ENCODE measurements around the gene OR5M3. TPM values are rescaled to one million over a fixed set of nuclear protein-coding genes. Genes with fewer than 3 reads are reported as not detected.

Gene OR5M3
- total RNA-seq, 4 donors from 2014 or later: not detected

GRCh38 chr11:56453521-56453920 is 19.6 kb downstream of the OR5M3 start:
- intact Hi-C loops (cut with DNase I): no loop called here
- DNase-seq (ENCODE audit: extremely low spot score): no peak
- H3K27me3 ChIP-seq: no peaks in the 10 kb centered on the region
- no peaks in the 10 kb centered on the region for H3K4me1 ChIP-seq
- 65% methylated on average over 4 of the region's 4 CpGs for WGBS
- TF ChIP-seq EP300 (IDR thresholded peaks at IDR 0.05) (no peak), CTCF (IDR thresholded peaks at IDR 0.05) (no peak), POLR2AphosphoS5 (IDR thresholded peaks at IDR 0.05) (no peak), POLR2A (IDR thresholded peaks at IDR 0.05; ENCODE audit: low read depth) (no peak)
- no peaks in the 10 kb centered on the region for H3K9me3 ChIP-seq
- no peaks in the 10 kb centered on the region for H3K36me3 ChIP-seq
- no peak overlapping the region for H3K27ac ChIP-seq (replicated peaks in 1 of 4)
- H3K4me3 ChIP-seq: no peak overlapping the region

Other genes starting within 250 kb of the OR5M3 start
- not detected for gene OR5T2, start 239.1 kb downstream of the OR5M3 start, total RNA-seq
- not detected for gene OR5T3, start 221.1 kb downstream of the OR5M3 start, total RNA-seq
- not detected for gene OR5T1, start 199.2 kb downstream of the OR5M3 start, total RNA-seq
- gene OR8H1, start 181.1 kb downstream of the OR5M3 start, total RNA-seq: not detected
- gene OR8K3, start 158.2 kb downstream of the OR5M3 start, total RNA-seq: not detected
- not detected for gene OR8K1, start 127.3 kb downstream of the OR5M3 start, total RNA-seq
- not detected for gene OR8J1, start 119.1 kb downstream of the OR5M3 start, total RNA-seq
- not detected for gene OR8U1, start 97.7 kb downstream of the OR5M3 start, total RNA-seq
- not detected for gene OR5AL1, start 60.7 kb downstream of the OR5M3 start, total RNA-seq
- not detected for gene OR5M8, start 18.0 kb upstream of the OR5M3 start, total RNA-seq
- gene OR5M11, start 69.9 kb upstream of the OR5M3 start, total RNA-seq: not detected
- gene OR5M10, start 104.4 kb upstream of the OR5M3 start, total RNA-seq: not detected
- not detected for gene OR5M1, start 141.5 kb upstream of the OR5M3 start, total RNA-seq
- gene OR5AP2, start 169.1 kb upstream of the OR5M3 start, total RNA-seq: not detected
- gene OR5AR1, start 190.3 kb upstream of the OR5M3 start, total RNA-seq: not detected
- not detected for gene OR9G1, start 225.7 kb upstream of the OR5M3 start, total RNA-seq